A549 (cell line): Measurements from ENCODE around the gene GRPEL2. TPM values are rescaled to one million over a fixed set of nuclear protein-coding genes. Genes with fewer than 3 reads are reported as not detected.

ENCODE experiments used
- ATAC-seq, 2 experiments: fragments of 200-7000 bp in 1 of 2; fragments of >200 bp in 1 of 2; cut with Nextera tagmentation in 1 of 2; cut with Tn5 transposase in 1 of 2; 3 replicates each; pipeline versions ENCODE4 v1.8.0 to v1.9.1; 2018 to 2020; ENCODE audit warnings: mild to moderate bottlenecking in 1 of 2, moderate library complexity in 1 of 2
- CTCF ChIA-PET: fragments of 300-600 bp; sonication (Branson Sonifier 250); formaldehyde crosslinking; extraction: SDS; loops from one replicate; lab custom pipeline; 2021; ENCODE audit warnings: antibody characterized with exemption, inconsistent platforms; lab: Yijun Ruan, JAX
- POLR2A ChIA-PET: fragments of 350-600 bp; formaldehyde crosslinking; extraction: SDS; loops from one replicate; lab custom pipeline; 2021; ENCODE audit warnings: antibody characterized with exemption, inconsistent platforms; lab: Yijun Ruan, JAX
- DNase-seq, 2 experiments: peaks; one replicate each; pipeline versions ENCODE4 v3.0.0 to v3.0.0-alpha.2; 2011 to 2016; ENCODE audit warnings: low read depth in 1 of 2, low spot score in 1 of 2
- FAIRE-seq: peaks from 2 replicates; lab custom pipeline; 2011; peaks lifted over from hg19 to GRCh38; lab: Jason Lieb, UNC
- H3K27ac ChIP-seq, 2 experiments: fragments of >200 bp; sonication (Bioruptor Twin); formaldehyde crosslinking; 3 replicates each; pipeline ENCODE4 v1.5.1; 2016 to 2017
- H3K4me1 ChIP-seq: fragments of >200 bp; sonication (Bioruptor Twin); formaldehyde crosslinking; 3 replicates; pipeline ENCODE4 v1.6.1; 2016
- H3K4me2 ChIP-seq: fragments of >200 bp; sonication (Bioruptor Twin); formaldehyde crosslinking; 3 replicates; pipeline ENCODE4 v1.6.1; 2016
- H3K4me3 ChIP-seq: fragments of >200 bp; sonication (Bioruptor Twin); formaldehyde crosslinking; 3 replicates; pipeline ENCODE4 v1.5.1; 2016
- H3K9me3 ChIP-seq: fragments of >200 bp; sonication (Bioruptor Twin); formaldehyde crosslinking; 3 replicates; pipeline ENCODE4 v1.6.1; 2016
- CBX2 ChIP-seq: fragments of 200-600 bp; sonication (generic); IDR thresholded peaks from 2 replicates; pipeline ENCODE4 v1.6.1; 2016; ENCODE audit warnings: low read depth, mild to moderate bottlenecking, borderline replicate concordance
- CBX8 ChIP-seq: fragments of 200-600 bp; sonication (generic); IDR thresholded peaks from 2 replicates; pipeline ENCODE4 v1.6.1; 2016
- CHD2 ChIP-seq: fragments of 150-350 bp; IDR thresholded peaks from 2 replicates; pipeline ENCODE4 v1.6.1; 2014; ENCODE audit warnings: low read length; ENCODE audit not compliant: partially characterized antibody
- EHMT2 ChIP-seq: fragments of 200-600 bp; sonication (generic); IDR thresholded peaks from 2 replicates; pipeline ENCODE4 v1.6.1; 2016; ENCODE audit warnings: antibody characterized with exemption, low read depth, mild to moderate bottlenecking, moderate library complexity
- FOSB ChIP-seq: fragments of 250-450 bp; sonication (Bioruptor Pico); IDR thresholded peaks from 2 replicates; pipeline ENCODE4 v1.5.0; 2020; ENCODE audit warnings: mild to moderate bottlenecking, moderate library complexity
- FOSL2 ChIP-seq, 2 experiments: fragments of 450-650 bp in 1 of 2; fragments of >200 bp in 1 of 2; sonication (Bioruptor Twin) in 1 of 2; formaldehyde crosslinking; IDR thresholded peaks; 2 replicates each; pipeline versions ENCODE4 v1.5.0 to v1.6.1; 2016 to 2020; ENCODE audit warnings: mild to moderate bottlenecking in 1 of 2, moderate library complexity in 1 of 2
- KDM1A ChIP-seq: fragments of 200-600 bp; sonication (generic); IDR thresholded peaks from 2 replicates; pipeline ENCODE4 v1.6.1; 2016; ENCODE audit warnings: low read depth, mild to moderate bottlenecking
- MAFK ChIP-seq: fragments of 450-650 bp; IDR thresholded peaks from 2 replicates; pipeline ENCODE4 v1.6.1; 2014; ENCODE audit not compliant: partially characterized antibody
- MYC ChIP-seq: IDR thresholded peaks from 2 replicates; pipeline ENCODE4 v1.6.1; 2012; ENCODE audit warnings: mild to moderate bottlenecking, inconsistent platforms, low read length, improper control_type of control experiment, borderline replicate concordance
- POLR2A ChIP-seq: IDR thresholded peaks from 2 replicates; pipeline ENCODE4 v1.6.1; 2012; ENCODE audit warnings: mild to moderate bottlenecking, low read length
- RARB ChIP-seq: fragments of 250-450 bp; sonication (Bioruptor Pico); IDR thresholded peaks from 2 replicates; pipeline ENCODE4 v1.8.0; 2021; ENCODE audit warnings: mild to moderate bottlenecking, moderate library complexity
- RCOR1 ChIP-seq: fragments of 150-350 bp; IDR thresholded peaks from 2 replicates; pipeline ENCODE4 v1.6.1; 2014; ENCODE audit warnings: antibody characterized with exemption, low read length, low read depth
- RNF2 ChIP-seq: fragments of 200-600 bp; sonication (generic); IDR thresholded peaks from 2 replicates; pipeline ENCODE4 v1.6.1; 2016; ENCODE audit warnings: low read depth, mild to moderate bottlenecking, antibody characterized with exemption, moderate library complexity, borderline replicate concordance
- TFCP2L1 ChIP-seq: fragments of 250-450 bp; sonication (Bioruptor Pico); IDR thresholded peaks from 2 replicates; pipeline ENCODE4 v1.5.0; 2021; ENCODE audit warnings: mild to moderate bottlenecking
- ZNF302 ChIP-seq: fragments of 250-450 bp; sonication (Bioruptor Pico); IDR thresholded peaks from 2 replicates; pipeline ENCODE4 v1.9.0; 2021; ENCODE audit warnings: inconsistent platforms, mild to moderate bottlenecking, moderate library complexity
- WGBS: methylation state at CpG from one replicate; pipeline ENCODE4 v1.1.6; 2017; ENCODE audit errors: missing lambda C conversion rate; 5-methylcytosine and 5-hydroxymethylcytosine counted together
- polyA plus RNA-seq, 4 experiments: library from polyadenylated mRNA; depleted of rRNA in 3 of 4; stranded (reverse); fragments of >200 nt; fragmentation: RNase III in 1 of 4; extraction: RNeasy Plus Mini Kit Qiagen cat#74134 plus additional on column Dnase treatment in 1 of 4; gene quantifications; 2 replicates in 3 of 4; 3 replicates in 1 of 4; pipeline ENCODE4 v1.2.3, GENCODE V29; 2011 to 2017
- TF ChIP-seq, protein P1 (sequence below): IDR thresholded peaks from 2 replicates; pipeline ENCODE4 v1.6.1; 2012
- TF ChIP-seq, protein P2 (sequence below): fragments of >200 bp; sonication (Bioruptor Twin); formaldehyde crosslinking; IDR thresholded peaks from 2 replicates; pipeline ENCODE4 v1.6.1; 2016
- TF ChIP-seq, protein P3 (sequence below): fragments of >200 bp; sonication (Bioruptor Twin); formaldehyde crosslinking; IDR thresholded peaks from 3 replicates; pipeline ENCODE4 v1.6.1; 2016
- TF ChIP-seq, protein P4 (sequence below): IDR thresholded peaks from 2 replicates; pipeline ENCODE4 v1.6.1; 2012
- TF ChIP-seq, protein P5 (sequence below): fragments of >200 bp; sonication (Bioruptor Twin); formaldehyde crosslinking; IDR thresholded peaks from 3 replicates; pipeline ENCODE4 v1.5.1; 2016
- TF ChIP-seq, protein P6 (sequence below): fragments of 250-450 bp; sonication (Bioruptor Pico); IDR thresholded peaks from 2 replicates; pipeline ENCODE4 v1.5.0; 2020; ENCODE audit warnings: low read depth, mild to moderate bottlenecking, moderate library complexity
- TF ChIP-seq, protein P7 (sequence below): fragments of 150-350 bp; IDR thresholded peaks from 2 replicates; pipeline ENCODE4 v1.6.1; 2014; ENCODE audit warnings: low read depth, mild to moderate bottlenecking, low read length
- TF ChIP-seq, protein P8 (sequence below): fragments of 250-450 bp; sonication (Bioruptor Pico); IDR thresholded peaks from 2 replicates; pipeline ENCODE4 v1.5.0; 2021; ENCODE audit warnings: mild to moderate bottlenecking, moderate library complexity, borderline replicate concordance
- TF ChIP-seq, protein P9 (sequence below): fragments of 200-600 bp; sonication (generic); IDR thresholded peaks from 2 replicates; pipeline ENCODE4 v1.6.1; 2016; ENCODE audit warnings: antibody characterized with exemption, mild to moderate bottlenecking, moderate library complexity

GRPEL2 gene
- polyA plus RNA-seq, 2 of the 4 experiments (the other 2 are of a cell fraction) = 10.4 to 26.4 TPM

DNA sequence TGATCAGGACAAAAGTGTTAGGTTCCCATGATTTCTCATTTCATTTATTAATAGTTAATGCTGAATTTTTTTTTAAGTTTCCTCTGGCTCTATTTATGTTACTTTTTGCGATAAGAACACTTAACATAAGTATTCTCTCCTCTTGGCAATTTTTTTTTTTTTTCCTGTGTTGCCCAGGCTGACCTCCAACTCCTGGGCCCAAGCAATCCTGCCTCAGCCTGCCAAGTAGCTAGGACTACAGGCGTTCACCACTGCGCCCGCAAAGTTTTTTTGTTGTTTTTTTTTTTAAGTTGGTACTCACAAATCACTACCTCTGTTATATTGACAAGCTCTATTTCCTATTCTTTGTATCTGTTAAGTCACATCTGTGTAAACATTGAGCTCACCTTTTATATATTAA, 6.9 kb downstream of the GRPEL2 start:
- CTCF ChIA-PET = interaction anchor here (1.2 to 44.9 kb wide), 3 partner anchors 18 to 199 kb away, joined by 3 to 1709 read pairs (median 158); partner anchors contain the start of gene CSNK1A1
- Histone ChIP-seq H3K27ac (no peak overlapping the region), H3K9me3 (no peaks in the 10 kb centered on the region), H3K4me2 (no peak overlapping the region), H3K4me3 (no peak overlapping the region), H3K4me1 (peaks cover 6% of the 10 kb centered on the region; the same call in 2 of the 3 replicates)
- POLR2A ChIA-PET = interaction anchor here (0.7 kb wide), 1 partner anchor 186 kb away, joined by 3 read pairs; no protein-coding TSS in a partner anchor
- DNase-seq = no peak
- WGBS = 92% methylated on average over 4 of the region's 4 CpGs
- TF ChIP-seq, protein P1, sequence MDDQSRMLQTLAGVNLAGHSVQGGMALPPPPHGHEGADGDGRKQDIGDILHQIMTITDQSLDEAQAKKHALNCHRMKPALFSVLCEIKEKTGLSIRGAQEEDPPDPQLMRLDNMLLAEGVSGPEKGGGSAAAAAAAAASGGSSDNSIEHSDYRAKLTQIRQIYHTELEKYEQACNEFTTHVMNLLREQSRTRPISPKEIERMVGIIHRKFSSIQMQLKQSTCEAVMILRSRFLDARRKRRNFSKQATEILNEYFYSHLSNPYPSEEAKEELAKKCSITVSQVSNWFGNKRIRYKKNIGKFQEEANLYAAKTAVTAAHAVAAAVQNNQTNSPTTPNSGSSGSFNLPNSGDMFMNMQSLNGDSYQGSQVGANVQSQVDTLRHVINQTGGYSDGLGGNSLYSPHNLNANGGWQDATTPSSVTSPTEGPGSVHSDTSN = no peak
- TF ChIP-seq RARB (CRISPR knock-in tag) = no peak
- no peak for TF ChIP-seq EHMT2
- TF ChIP-seq, protein P2, sequence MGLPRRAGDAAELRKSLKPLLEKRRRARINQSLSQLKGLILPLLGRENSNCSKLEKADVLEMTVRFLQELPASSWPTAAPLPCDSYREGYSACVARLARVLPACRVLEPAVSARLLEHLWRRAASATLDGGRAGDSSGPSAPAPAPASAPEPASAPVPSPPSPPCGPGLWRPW = no peak
- TF ChIP-seq RNF2 = no peak
- TF ChIP-seq FOSB (CRISPR knock-in tag) = no peak
- TF ChIP-seq, protein P3, sequence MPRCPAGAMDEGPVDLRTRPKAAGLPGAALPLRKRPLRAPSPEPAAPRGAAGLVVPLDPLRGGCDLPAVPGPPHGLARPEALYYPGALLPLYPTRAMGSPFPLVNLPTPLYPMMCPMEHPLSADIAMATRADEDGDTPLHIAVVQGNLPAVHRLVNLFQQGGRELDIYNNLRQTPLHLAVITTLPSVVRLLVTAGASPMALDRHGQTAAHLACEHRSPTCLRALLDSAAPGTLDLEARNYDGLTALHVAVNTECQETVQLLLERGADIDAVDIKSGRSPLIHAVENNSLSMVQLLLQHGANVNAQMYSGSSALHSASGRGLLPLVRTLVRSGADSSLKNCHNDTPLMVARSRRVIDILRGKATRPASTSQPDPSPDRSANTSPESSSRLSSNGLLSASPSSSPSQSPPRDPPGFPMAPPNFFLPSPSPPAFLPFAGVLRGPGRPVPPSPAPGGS = no peak
- TF ChIP-seq RCOR1 = no peak
- TF ChIP-seq, protein P4, sequence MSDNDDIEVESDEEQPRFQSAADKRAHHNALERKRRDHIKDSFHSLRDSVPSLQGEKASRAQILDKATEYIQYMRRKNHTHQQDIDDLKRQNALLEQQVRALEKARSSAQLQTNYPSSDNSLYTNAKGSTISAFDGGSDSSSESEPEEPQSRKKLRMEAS = no peak
- TF ChIP-seq ZNF302 = no peak
- no peak for TF ChIP-seq KDM1A
- TF ChIP-seq CHD2 = no peak
- TF ChIP-seq, protein P5, sequence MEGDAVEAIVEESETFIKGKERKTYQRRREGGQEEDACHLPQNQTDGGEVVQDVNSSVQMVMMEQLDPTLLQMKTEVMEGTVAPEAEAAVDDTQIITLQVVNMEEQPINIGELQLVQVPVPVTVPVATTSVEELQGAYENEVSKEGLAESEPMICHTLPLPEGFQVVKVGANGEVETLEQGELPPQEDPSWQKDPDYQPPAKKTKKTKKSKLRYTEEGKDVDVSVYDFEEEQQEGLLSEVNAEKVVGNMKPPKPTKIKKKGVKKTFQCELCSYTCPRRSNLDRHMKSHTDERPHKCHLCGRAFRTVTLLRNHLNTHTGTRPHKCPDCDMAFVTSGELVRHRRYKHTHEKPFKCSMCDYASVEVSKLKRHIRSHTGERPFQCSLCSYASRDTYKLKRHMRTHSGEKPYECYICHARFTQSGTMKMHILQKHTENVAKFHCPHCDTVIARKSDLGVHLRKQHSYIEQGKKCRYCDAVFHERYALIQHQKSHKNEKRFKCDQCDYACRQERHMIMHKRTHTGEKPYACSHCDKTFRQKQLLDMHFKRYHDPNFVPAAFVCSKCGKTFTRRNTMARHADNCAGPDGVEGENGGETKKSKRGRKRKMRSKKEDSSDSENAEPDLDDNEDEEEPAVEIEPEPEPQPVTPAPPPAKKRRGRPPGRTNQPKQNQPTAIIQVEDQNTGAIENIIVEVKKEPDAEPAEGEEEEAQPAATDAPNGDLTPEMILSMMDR = no peak
- TF ChIP-seq, protein P6, sequence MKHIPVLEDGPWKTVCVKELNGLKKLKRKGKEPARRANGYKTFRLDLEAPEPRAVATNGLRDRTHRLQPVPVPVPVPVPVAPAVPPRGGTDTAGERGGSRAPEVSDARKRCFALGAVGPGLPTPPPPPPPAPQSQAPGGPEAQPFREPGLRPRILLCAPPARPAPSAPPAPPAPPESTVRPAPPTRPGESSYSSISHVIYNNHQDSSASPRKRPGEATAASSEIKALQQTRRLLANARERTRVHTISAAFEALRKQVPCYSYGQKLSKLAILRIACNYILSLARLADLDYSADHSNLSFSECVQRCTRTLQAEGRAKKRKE (CRISPR knock-in tag) = no peak
- no peak for ATAC-seq
- no peak for FAIRE-seq

DNA sequence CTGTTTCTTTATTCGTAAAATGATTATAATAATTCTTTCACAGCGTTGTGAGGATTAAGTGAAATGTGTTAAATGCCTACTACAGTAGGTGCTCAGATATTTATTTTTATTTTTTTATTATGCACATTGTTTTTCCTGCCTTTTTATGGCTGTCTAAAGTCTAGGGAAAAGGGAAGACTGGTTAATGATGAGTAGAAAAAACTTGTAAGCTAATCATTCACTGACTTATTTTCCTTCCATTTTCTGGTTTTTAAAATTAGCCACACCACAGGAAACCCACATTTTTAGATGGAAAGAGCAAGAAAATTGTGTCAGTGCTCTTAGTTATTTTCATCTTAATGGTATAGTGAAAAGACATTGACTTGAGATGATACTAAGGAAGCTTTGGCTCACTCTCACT, 8.6 kb downstream of the GRPEL2 start:
- ATAC-seq (no peak), FAIRE-seq (no peak), DNase-seq (no peak)
- H3K27ac ChIP-seq = no peak overlapping the region
- WGBS = 86% methylated on average over 2 of the region's 2 CpGs
- no peak overlapping the region for H3K4me3 ChIP-seq
- ChIA-PET POLR2A (interaction anchor here (1.8 kb wide), 1 partner anchor 9 kb away, joined by 8 read pairs; the partner anchor contains the start of gene GRPEL2), CTCF (interaction anchor here (0.6 to 44.9 kb wide), 5 partner anchors 9 to 264 kb away, joined by 3 to 1709 read pairs (median 4); partner anchors contain the start of gene GRPEL2)
- H3K4me2 ChIP-seq = no peak overlapping the region
- no peaks in the 10 kb centered on the region for H3K9me3 ChIP-seq
- peaks cover 10% of the 10 kb centered on the region; the same call in 2 of the 3 replicates for H3K4me1 ChIP-seq
- TF ChIP-seq POLR2A (no peak), ZNF302 (no peak), CBX8 (no peak), FOSL2 (IDR thresholded peaks at IDR 0.05) (no peak), FOSL2 (CRISPR knock-in tag; IDR thresholded peaks at IDR 0.05) (no peak), CBX2 (no peak), MAFK (no peak), MYC (no peak), RARB (CRISPR knock-in tag) (no peak), TFCP2L1 (CRISPR knock-in tag) (no peak)
- TF ChIP-seq, protein P7, sequence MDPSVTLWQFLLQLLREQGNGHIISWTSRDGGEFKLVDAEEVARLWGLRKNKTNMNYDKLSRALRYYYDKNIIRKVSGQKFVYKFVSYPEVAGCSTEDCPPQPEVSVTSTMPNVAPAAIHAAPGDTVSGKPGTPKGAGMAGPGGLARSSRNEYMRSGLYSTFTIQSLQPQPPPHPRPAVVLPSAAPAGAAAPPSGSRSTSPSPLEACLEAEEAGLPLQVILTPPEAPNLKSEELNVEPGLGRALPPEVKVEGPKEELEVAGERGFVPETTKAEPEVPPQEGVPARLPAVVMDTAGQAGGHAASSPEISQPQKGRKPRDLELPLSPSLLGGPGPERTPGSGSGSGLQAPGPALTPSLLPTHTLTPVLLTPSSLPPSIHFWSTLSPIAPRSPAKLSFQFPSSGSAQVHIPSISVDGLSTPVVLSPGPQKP = no peak
- TF ChIP-seq, protein P8, sequence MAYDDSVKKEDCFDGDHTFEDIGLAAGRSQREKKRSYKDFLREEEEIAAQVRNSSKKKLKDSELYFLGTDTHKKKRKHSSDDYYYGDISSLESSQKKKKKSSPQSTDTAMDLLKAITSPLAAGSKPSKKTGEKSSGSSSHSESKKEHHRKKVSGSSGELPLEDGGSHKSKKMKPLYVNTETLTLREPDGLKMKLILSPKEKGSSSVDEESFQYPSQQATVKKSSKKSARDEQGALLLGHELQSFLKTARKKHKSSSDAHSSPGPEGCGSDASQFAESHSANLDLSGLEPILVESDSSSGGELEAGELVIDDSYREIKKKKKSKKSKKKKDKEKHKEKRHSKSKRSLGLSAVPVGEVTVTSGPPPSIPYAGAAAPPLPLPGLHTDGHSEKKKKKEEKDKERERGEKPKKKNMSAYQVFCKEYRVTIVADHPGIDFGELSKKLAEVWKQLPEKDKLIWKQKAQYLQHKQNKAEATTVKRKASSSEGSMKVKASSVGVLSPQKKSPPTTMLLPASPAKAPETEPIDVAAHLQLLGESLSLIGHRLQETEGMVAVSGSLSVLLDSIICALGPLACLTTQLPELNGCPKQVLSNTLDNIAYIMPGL (CRISPR knock-in tag) = no peak
- TF ChIP-seq, protein P9, sequence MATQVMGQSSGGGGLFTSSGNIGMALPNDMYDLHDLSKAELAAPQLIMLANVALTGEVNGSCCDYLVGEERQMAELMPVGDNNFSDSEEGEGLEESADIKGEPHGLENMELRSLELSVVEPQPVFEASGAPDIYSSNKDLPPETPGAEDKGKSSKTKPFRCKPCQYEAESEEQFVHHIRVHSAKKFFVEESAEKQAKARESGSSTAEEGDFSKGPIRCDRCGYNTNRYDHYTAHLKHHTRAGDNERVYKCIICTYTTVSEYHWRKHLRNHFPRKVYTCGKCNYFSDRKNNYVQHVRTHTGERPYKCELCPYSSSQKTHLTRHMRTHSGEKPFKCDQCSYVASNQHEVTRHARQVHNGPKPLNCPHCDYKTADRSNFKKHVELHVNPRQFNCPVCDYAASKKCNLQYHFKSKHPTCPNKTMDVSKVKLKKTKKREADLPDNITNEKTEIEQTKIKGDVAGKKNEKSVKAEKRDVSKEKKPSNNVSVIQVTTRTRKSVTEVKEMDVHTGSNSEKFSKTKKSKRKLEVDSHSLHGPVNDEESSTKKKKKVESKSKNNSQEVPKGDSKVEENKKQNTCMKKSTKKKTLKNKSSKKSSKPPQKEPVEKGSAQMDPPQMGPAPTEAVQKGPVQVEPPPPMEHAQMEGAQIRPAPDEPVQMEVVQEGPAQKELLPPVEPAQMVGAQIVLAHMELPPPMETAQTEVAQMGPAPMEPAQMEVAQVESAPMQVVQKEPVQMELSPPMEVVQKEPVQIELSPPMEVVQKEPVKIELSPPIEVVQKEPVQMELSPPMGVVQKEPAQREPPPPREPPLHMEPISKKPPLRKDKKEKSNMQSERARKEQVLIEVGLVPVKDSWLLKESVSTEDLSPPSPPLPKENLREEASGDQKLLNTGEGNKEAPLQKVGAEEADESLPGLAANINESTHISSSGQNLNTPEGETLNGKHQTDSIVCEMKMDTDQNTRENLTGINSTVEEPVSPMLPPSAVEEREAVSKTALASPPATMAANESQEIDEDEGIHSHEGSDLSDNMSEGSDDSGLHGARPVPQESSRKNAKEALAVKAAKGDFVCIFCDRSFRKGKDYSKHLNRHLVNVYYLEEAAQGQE = no peak
